ENCODE data around the gene TTC9. TPM values are rescaled to one million over a fixed set of nuclear protein-coding genes. Genes with fewer than 3 reads are reported as not detected.
A peak's percentile ranks its signal among the peaks of the same experiment; 100 is the strongest.

The TTC9 gene
- total RNA-seq, 3 donors from 2014 or later, result 0.48 to 7.5 (median 3.9) TPM

DNA sequence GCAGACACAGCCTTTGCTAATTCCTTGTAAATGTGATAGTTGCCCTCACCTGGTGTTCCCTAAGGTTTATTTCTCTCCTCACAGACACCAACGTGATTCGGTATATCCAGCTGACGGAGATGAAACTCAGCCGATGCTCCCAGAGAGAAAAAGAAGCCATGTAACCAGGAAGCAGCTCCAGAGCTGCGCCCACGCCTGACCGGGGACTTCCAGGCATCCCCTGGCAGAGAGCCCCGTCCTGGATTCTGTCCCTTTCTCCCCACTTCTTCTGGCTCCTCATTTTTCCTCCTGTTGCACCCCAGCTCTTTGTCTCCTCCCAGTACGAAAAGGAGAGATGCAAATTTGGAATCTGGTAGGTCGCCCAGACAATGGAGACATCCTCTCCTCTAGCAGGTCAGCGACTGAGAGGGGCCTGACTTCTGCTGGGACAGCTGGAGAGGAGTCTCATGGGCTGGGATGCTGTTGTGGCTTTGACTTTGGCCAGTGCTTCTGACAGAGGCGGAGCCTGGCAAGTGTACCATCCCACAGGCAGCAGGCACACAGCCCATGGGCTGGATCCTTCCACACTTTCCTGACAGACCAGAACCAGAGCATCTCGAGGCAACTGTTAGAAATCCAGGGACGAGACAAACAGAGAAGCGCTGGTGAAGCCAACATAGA, 29.4 kb downstream of the TTC9 start:
- H3K9me3 ChIP-seq, result no peaks in the 10 kb centered on the region
- DNase-seq (ENCODE audit: low spot score in 2 of 2), result peak in 1 of 2 donors; percentile 81

DNA sequence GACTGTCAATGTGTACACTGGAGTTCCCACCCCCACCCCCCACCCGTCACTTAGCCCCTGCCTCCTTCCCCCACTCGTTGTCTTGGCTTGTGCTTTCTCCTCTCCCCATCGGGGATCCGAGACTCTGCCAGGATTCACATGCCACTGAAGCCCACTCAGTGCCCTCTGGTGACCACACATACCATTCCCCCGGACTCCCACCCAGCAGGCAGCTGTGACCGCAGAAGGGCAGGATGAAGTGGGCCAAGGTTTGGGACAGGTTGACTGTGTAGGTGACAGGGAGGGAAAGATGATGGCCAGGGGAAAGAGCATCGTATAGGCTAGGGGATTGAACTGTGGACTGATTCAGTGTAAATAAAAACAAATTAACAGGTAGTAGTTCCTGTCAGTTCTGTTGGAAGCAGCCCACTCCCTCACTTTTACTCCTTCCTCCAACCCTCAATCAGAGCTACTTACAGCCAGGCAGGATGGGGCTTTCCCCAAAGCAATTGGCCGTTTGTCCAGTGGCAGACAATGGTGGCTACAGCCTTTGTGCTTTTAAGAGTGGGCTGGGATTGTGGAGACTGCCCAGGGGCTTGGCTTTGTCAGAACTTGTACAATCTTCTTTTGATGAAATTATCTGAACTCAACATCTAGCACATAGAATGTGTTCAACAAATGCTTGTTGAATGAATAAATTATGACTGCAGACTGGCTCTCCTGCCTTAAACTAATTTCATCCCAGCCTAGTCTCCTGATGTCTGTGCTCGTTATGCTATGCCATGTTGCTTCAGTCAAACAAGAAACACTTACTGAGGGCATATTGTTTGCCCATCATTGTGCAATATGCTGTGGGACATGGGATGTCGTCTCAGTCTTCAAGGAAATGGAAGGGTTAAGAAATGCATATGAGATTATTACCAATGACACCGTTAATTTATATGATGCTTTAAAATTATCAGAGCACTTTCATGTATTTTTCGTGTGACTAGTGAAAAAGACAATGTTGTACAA, 30.2 kb downstream of the TTC9 start:
- no peaks in the 10 kb centered on the region for H3K36me3 ChIP-seq
- TF ChIP-seq POLR2AphosphoS5 (IDR thresholded peaks at IDR 0.05), result no peak
- TF ChIP-seq POLR2A (IDR thresholded peaks at IDR 0.05), result no peak
- TF ChIP-seq, protein P1, sequence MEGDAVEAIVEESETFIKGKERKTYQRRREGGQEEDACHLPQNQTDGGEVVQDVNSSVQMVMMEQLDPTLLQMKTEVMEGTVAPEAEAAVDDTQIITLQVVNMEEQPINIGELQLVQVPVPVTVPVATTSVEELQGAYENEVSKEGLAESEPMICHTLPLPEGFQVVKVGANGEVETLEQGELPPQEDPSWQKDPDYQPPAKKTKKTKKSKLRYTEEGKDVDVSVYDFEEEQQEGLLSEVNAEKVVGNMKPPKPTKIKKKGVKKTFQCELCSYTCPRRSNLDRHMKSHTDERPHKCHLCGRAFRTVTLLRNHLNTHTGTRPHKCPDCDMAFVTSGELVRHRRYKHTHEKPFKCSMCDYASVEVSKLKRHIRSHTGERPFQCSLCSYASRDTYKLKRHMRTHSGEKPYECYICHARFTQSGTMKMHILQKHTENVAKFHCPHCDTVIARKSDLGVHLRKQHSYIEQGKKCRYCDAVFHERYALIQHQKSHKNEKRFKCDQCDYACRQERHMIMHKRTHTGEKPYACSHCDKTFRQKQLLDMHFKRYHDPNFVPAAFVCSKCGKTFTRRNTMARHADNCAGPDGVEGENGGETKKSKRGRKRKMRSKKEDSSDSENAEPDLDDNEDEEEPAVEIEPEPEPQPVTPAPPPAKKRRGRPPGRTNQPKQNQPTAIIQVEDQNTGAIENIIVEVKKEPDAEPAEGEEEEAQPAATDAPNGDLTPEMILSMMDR (IDR thresholded peaks at IDR 0.05), result no peak
- peak overlapping the region; percentile 84 to 92 for H3K27ac ChIP-seq
- intact Hi-C loops (cut with DNase I; ENCODE audit: low total_unique reads), result no loop called here
- H3K27me3 ChIP-seq, result no peaks in the 10 kb centered on the region
- no peaks in the 10 kb centered on the region for H3K9me3 ChIP-seq
- DNase-seq (ENCODE audit: low spot score in 2 of 2), result no peak
- no peaks in the 10 kb centered on the region for H3K4me1 ChIP-seq
- peak overlapping the region in 2 of 3 donors; percentile 35 to 57 for H3K4me3 ChIP-seq

More for the DNA sequence above, 29.4 kb downstream of the TTC9 start:
- Histone ChIP-seq H3K4me3 (peak overlapping the region in 2 of 3 donors; percentile 35 to 57), H3K36me3 (no peaks in the 10 kb centered on the region), H3K4me1 (peaks cover 0 to 4% of the 10 kb centered on the region in 2 donors), H3K27ac (peak overlapping the region; percentile 84 to 92), H3K27me3 (no peaks in the 10 kb centered on the region)
- no peak for TF ChIP-seq POLR2A (IDR thresholded peaks at IDR 0.05)
- TF ChIP-seq POLR2AphosphoS5 (IDR thresholded peaks at IDR 0.05), result peak in 1 of 3 donors; percentile 21
- intact Hi-C loops (cut with DNase I; ENCODE audit: low total_unique reads), result no loop called here

DNA sequence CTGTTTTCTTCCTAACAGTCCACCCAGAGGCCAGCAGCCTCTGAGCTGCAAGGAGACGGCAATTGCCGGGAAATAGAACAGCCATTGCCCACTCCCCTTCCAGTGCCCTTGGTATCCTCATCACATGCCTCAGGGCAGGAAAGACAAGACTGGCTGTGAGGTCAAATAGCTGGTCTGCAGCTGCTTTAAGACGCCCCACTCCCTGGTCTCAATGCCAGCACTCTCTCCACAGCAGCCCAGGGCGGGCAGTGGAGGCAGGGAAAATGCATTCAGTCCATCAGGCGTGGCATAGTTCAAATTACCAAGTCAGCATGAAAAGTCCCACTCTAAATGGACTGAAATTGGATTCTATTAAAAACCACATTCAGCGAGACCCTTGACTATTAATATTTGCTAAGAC, 35.6 kb downstream of the TTC9 start:
- intact Hi-C loops (cut with DNase I; ENCODE audit: low total_unique reads), result no loop called here
- TF ChIP-seq, protein P1 (IDR thresholded peaks at IDR 0.05), result no peak
- TF ChIP-seq POLR2AphosphoS5 (IDR thresholded peaks at IDR 0.05) (no peak), POLR2A (IDR thresholded peaks at IDR 0.05) (no peak)
- Histone ChIP-seq H3K36me3 (no peaks in the 10 kb centered on the region), H3K27ac (no peak overlapping the region), H3K9me3 (no peaks in the 10 kb centered on the region), H3K4me3 (no peak overlapping the region), H3K27me3 (no peaks in the 10 kb centered on the region), H3K4me1 (no peaks in the 10 kb centered on the region)
- DNase-seq (ENCODE audit: low spot score in 2 of 2), result no peak

DNA sequence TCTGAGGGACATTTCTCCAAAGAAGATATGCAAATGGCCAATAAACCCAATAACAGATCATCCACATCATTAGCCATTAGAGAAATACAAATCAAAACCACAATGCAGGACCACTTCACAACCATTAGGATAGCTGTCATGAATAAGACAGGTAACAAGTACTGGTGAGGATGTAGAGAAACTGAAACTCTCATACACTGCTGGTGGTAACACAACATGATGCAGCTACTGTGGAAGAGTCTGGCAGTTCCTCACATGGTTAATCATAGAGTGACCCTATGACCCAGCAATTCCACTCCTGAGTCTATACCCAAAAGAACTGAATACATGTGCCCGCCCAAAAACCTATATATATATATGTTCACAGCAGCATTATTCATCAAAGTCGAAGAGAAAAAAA, 39.0 kb downstream of the TTC9 start:
- Histone ChIP-seq H3K9me3 (no peaks in the 10 kb centered on the region), H3K4me1 (no peaks in the 10 kb centered on the region), H3K36me3 (no peaks in the 10 kb centered on the region), H3K27me3 (no peaks in the 10 kb centered on the region), H3K27ac (no peak overlapping the region), H3K4me3 (no peak overlapping the region)
- intact Hi-C loops (cut with DNase I; ENCODE audit: low total_unique reads), result no loop called here
- no peak for DNase-seq (ENCODE audit: low spot score in 2 of 2)
- TF ChIP-seq, protein P1 (IDR thresholded peaks at IDR 0.05), result no peak
- TF ChIP-seq POLR2A (IDR thresholded peaks at IDR 0.05) (no peak), POLR2AphosphoS5 (IDR thresholded peaks at IDR 0.05) (no peak)

DNA sequence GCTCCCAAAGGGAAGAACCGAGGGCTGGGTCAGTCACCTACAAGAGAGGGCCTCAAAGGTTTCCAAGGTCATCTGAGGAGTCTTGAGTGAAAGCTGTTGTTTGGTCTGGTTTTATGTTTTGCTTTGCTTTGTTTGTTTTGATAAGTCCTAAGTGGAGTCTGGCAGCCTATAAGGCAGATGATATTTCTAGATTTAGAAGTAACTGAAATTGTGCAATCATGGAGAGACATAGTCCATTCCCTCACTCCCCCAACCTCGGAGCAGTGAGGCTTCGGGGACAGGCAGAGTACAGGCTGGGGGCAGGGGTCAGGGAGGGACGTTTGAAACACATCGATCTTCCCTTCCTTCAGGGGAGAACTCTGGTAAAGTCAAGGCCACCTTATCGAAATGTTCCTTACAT, 42.3 kb downstream of the TTC9 start:
- Histone ChIP-seq H3K4me3 (no peak overlapping the region), H3K36me3 (no peaks in the 10 kb centered on the region), H3K27me3 (no peaks in the 10 kb centered on the region), H3K9me3 (no peaks in the 10 kb centered on the region), H3K4me1 (no peaks in the 10 kb centered on the region), H3K27ac (no peak overlapping the region)
- intact Hi-C loops (cut with DNase I; ENCODE audit: low total_unique reads), result no loop called here
- TF ChIP-seq, protein P1 (IDR thresholded peaks at IDR 0.05), result no peak
- TF ChIP-seq POLR2A (IDR thresholded peaks at IDR 0.05), result no peak
- no peak for DNase-seq (ENCODE audit: low spot score in 2 of 2)

Data from breast epithelium (tissue), 4 donors.